Suprapubic skin (tissue), 4 donors: ENCODE results near the gene PCAT7. TPM values are rescaled to one million over a fixed set of nuclear protein-coding genes. Genes with fewer than 3 reads are reported as not detected.
"Not testable (repeated sequence)": the region's sequence is repeated elsewhere in the genome, so short reads cannot be mapped to it uniquely, and the experiment has no call there.

ENCODE experiments used
- DNase-seq, 2 donors: peaks; one replicate each; pipeline ENCODE4 v3.0.0-alpha.2; 2019; ENCODE audit warnings: low spot score in 2 of 2
- H3K27ac ChIP-seq: fragments of 200-600 bp; sonication (generic); one replicate; pipeline ENCODE4 v1.5.1; 2019
- H3K27me3 ChIP-seq: fragments of 200-600 bp; sonication (generic); one replicate; pipeline ENCODE4 v1.5.1; 2019
- H3K36me3 ChIP-seq: fragments of 200-600 bp; sonication (generic); one replicate; pipeline ENCODE4 v1.5.1; 2019
- H3K4me1 ChIP-seq: fragments of 200-600 bp; sonication (generic); one replicate; pipeline ENCODE4 v1.5.1; 2019
- H3K4me3 ChIP-seq: fragments of 200-600 bp; sonication (generic); one replicate; pipeline ENCODE4 v1.5.1; 2019; ENCODE audit warnings: mild to moderate bottlenecking
- H3K9me3 ChIP-seq: fragments of 200-600 bp; sonication (generic); one replicate; pipeline ENCODE4 v1.5.1; 2019
- EP300 ChIP-seq: sonication (generic); formaldehyde crosslinking; IDR thresholded peaks from one replicate; pipeline ENCODE4 v1.6.1; 2017; ENCODE audit warnings: antibody characterized with exemption
- POLR2A ChIP-seq, 2 donors: fragments of 450-650 bp; IDR thresholded peaks; one replicate each; pipeline ENCODE4 v1.6.1; 2017; ENCODE audit warnings: antibody characterized with exemption in 2 of 2, mild to moderate bottlenecking in 2 of 2, moderate library complexity in 2 of 2
- POLR2AphosphoS5 ChIP-seq, 3 donors: sonication (generic); formaldehyde crosslinking; IDR thresholded peaks; one replicate each; pipeline ENCODE4 v1.6.1; 2017; ENCODE audit warnings: antibody characterized with exemption in 3 of 3
- WGBS: methylation state at CpG from one replicate; pipeline ENCODE4 v1.1.5; 2018; 5-methylcytosine and 5-hydroxymethylcytosine counted together
- total RNA-seq, 4 donors: library from RNA; depleted of rRNA; stranded (reverse); fragments of >200 nt; gene quantifications; one replicate each; pipeline ENCODE4 v1.1.0, GENCODE V29; 2016
- TF ChIP-seq, protein P1 (sequence below), 2 donors: fragments of 200-600 bp in 1 of 2; fragments of 450-650 bp in 1 of 2; sonication (generic) in 1 of 2; IDR thresholded peaks; one replicate each; pipeline ENCODE4 v1.5.1; 2016 to 2019; ENCODE audit warnings: antibody characterized with exemption in 2 of 2, mild to moderate bottlenecking in 1 of 2, moderate library complexity in 1 of 2

The PCAT7 gene
- total RNA-seq, 4 donors from 2014 or later = 0.87 TPM; not detected in 3

DNA sequence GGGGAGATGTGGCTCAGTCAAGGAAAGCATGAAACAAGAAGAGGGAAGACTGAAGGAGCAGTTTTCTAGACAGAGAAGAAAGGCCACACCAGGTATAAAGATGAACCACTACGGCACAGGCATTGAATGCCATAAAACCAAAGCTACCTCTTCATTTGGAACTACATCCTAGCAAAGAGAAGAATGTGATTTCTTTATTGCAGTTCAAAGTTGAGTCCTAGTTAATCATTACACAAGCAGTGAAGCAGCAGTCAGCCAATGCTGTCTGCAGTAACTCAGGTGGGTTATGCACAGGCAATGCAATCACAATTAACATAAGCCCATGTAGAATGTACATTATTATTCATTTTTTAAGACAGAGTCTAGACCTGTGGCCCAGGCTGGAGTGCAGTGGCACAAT is 21.7 kb upstream of the PCAT7 start:
- DNase-seq = no peak
- Histone ChIP-seq H3K27me3 (no peaks in the 10 kb centered on the region), H3K4me1 (no peaks in the 10 kb centered on the region), H3K4me3 (no peak overlapping the region), H3K36me3 (no peaks in the 10 kb centered on the region), H3K27ac (no peak overlapping the region), H3K9me3 (no peaks in the 10 kb centered on the region)
- 70% methylated on average over 1 of the region's 1 CpG for WGBS
- no peak for TF ChIP-seq POLR2AphosphoS5 (IDR thresholded peaks at IDR 0.05)

GRCh38 chr9:94533601-94534000 is 21.3 kb upstream of the PCAT7 start:
- H3K9me3 ChIP-seq = no peaks in the 10 kb centered on the region
- no peak overlapping the region for H3K27ac ChIP-seq
- H3K4me1 ChIP-seq = no peaks in the 10 kb centered on the region
- no peak for DNase-seq
- no peaks in the 10 kb centered on the region for H3K36me3 ChIP-seq
- H3K27me3 ChIP-seq = no peaks in the 10 kb centered on the region
- 88% methylated on average over 10 of the region's 10 CpGs for WGBS
- H3K4me3 ChIP-seq = no peak overlapping the region
- TF ChIP-seq POLR2A (IDR thresholded peaks at IDR 0.05) (no peak), EP300 (no peak), POLR2AphosphoS5 (IDR thresholded peaks at IDR 0.05) (no peak)
- TF ChIP-seq, protein P1, sequence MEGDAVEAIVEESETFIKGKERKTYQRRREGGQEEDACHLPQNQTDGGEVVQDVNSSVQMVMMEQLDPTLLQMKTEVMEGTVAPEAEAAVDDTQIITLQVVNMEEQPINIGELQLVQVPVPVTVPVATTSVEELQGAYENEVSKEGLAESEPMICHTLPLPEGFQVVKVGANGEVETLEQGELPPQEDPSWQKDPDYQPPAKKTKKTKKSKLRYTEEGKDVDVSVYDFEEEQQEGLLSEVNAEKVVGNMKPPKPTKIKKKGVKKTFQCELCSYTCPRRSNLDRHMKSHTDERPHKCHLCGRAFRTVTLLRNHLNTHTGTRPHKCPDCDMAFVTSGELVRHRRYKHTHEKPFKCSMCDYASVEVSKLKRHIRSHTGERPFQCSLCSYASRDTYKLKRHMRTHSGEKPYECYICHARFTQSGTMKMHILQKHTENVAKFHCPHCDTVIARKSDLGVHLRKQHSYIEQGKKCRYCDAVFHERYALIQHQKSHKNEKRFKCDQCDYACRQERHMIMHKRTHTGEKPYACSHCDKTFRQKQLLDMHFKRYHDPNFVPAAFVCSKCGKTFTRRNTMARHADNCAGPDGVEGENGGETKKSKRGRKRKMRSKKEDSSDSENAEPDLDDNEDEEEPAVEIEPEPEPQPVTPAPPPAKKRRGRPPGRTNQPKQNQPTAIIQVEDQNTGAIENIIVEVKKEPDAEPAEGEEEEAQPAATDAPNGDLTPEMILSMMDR (IDR thresholded peaks at IDR 0.05) = no peak

DNA sequence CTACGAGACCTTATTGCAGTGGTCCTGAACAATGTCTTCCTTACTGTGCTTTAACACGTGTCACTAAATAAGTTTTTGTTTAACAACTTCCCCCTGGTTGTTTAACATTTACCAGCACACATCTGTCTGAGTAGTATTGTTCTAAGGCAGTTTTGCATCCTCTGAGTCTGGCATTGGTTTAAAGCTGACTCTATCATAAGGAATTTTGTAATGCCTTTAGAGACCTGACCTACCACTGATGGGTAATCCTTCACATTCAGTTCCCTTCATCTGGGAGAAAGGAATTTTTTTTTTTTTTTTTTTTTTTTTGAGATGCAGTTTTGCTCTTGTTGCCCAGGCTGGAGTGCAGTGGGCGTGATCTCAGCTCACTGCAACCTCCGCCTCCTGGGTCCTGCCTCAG is 20.0 kb upstream of the PCAT7 start:
- Histone ChIP-seq H3K9me3 (no peaks in the 10 kb centered on the region), H3K36me3 (no peaks in the 10 kb centered on the region), H3K4me3 (no peak overlapping the region), H3K4me1 (no peaks in the 10 kb centered on the region), H3K27me3 (no peaks in the 10 kb centered on the region), H3K27ac (no peak overlapping the region)
- WGBS = 77% methylated on average over 4 of the region's 4 CpGs
- no peak for TF ChIP-seq EP300
- TF ChIP-seq, protein P1 (IDR thresholded peaks at IDR 0.05) = no peak
- TF ChIP-seq POLR2A (IDR thresholded peaks at IDR 0.05) = no peak
- no peak for TF ChIP-seq POLR2AphosphoS5 (IDR thresholded peaks at IDR 0.05)
- DNase-seq = no peak

DNA sequence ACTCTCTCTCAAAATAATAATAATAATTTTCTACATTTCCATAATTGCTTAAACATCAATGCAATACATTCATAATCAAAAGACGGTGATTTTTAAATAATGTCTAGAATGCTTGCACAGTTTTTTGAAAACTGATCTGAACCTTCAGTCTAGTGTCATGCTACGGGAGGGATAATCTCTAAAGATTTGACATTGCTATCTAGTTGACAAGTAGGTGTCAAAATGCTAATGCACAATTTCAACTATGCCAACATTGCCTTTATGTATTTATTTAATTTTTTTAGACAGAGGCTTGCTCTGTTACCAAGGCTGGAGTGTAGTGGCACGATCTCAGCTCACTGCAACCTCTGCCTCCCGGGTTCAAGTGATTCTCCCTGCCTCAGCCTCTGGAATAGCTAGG is 16.0 kb upstream of the PCAT7 start:
- Histone ChIP-seq H3K27me3 (no peaks in the 10 kb centered on the region), H3K36me3 (no peaks in the 10 kb centered on the region), H3K4me3 (no peak overlapping the region), H3K9me3 (no peaks in the 10 kb centered on the region), H3K27ac (no peak overlapping the region), H3K4me1 (no peaks in the 10 kb centered on the region)
- TF ChIP-seq POLR2A (IDR thresholded peaks at IDR 0.05) (no peak), POLR2AphosphoS5 (IDR thresholded peaks at IDR 0.05) (no peak), EP300 (no peak)
- TF ChIP-seq, protein P1 (IDR thresholded peaks at IDR 0.05) = no peak
- 89% methylated on average over 4 of the region's 4 CpGs for WGBS
- DNase-seq = no peak

- 99% methylated on average over 4 of the region's 5 CpGs for WGBS
- not testable (repeated sequence) for H3K36me3 ChIP-seq, H3K4me1 ChIP-seq, H3K9me3 ChIP-seq, H3K4me3 ChIP-seq, H3K27me3 ChIP-seq, H3K27ac ChIP-seq, DNase-seq
These were observed 10.5 kb upstream of the PCAT7 start for GRCh38 chr9:94544335-94544734.

GRCh38 chr9:94545940-94546339 is 8.9 kb upstream of the PCAT7 start:
- no peaks in the 10 kb centered on the region for H3K27me3 ChIP-seq
- no peak overlapping the region for H3K4me3 ChIP-seq
- no peaks in the 10 kb centered on the region for H3K36me3 ChIP-seq
- TF ChIP-seq, protein P1 (IDR thresholded peaks at IDR 0.05) = no peak
- no peak for TF ChIP-seq EP300
- no peak for TF ChIP-seq POLR2AphosphoS5 (IDR thresholded peaks at IDR 0.05)
- no peak for TF ChIP-seq POLR2A (IDR thresholded peaks at IDR 0.05)
- 72% methylated on average over 1 of the region's 1 CpG for WGBS
- no peak overlapping the region for H3K27ac ChIP-seq
- no peaks in the 10 kb centered on the region for H3K9me3 ChIP-seq
- DNase-seq = no peak
- H3K4me1 ChIP-seq = no peaks in the 10 kb centered on the region
